Naive thymus-derived CD4-positive, alpha-beta T cell (primary cell): ENCODE results near the gene EEIG2. TPM values are rescaled to one million over a fixed set of nuclear protein-coding genes. Genes with fewer than 3 reads are reported as not detected.

Source experiments
- ATAC-seq: fragments of 150-1000 bp; cut with Tn5 transposase; 2 replicates; pipeline ENCODE4 v1.10.0; 2021; ENCODE audit warnings: mild to moderate bottlenecking, moderate library complexity
- CTCF ChIA-PET: fragments of 350-600 bp; sonication (Branson Sonifier 250); formaldehyde crosslinking; loops from one replicate; lab custom pipeline; 2021; ENCODE audit warnings: antibody characterized with exemption; lab: Charles Lee
- POLR2A ChIA-PET: fragments of 350-600 bp; sonication (Branson Sonifier 250); formaldehyde crosslinking; loops from one replicate; lab custom pipeline; 2021; ENCODE audit warnings: antibody characterized with exemption, inconsistent platforms; lab: Charles Lee
- DNase-seq, 9 donors: peaks; one replicate each; pipeline versions ENCODE4 v3.0.0 to v3.0.0-alpha.2; 2020 to 2022; ENCODE audit warnings: mixed read lengths in 1 of 9
- H3K27ac ChIP-seq: one replicate; pipeline ENCODE4 v1.7.0; 2013; ENCODE audit warnings: mild to moderate bottlenecking, low read depth, low read length, moderate library complexity
- H3K27me3 ChIP-seq, 2 donors: one replicate each; pipeline ENCODE4 v1.7.0; 2013; ENCODE audit warnings: low read length in 2 of 2, mild to moderate bottlenecking in 2 of 2, moderate library complexity in 2 of 2; ENCODE audit not compliant: control insufficient read depth in 2 of 2, insufficient read depth in 2 of 2
- H3K36me3 ChIP-seq, 3 experiments: 1 replicate in 2 of 3; 2 replicates in 1 of 3; pipeline ENCODE4 v1.7.0; 2013; ENCODE audit warnings: low read length in 3 of 3, mild to moderate bottlenecking in 3 of 3, moderate library complexity in 1 of 3; ENCODE audit not compliant: insufficient read depth in 3 of 3, control insufficient read depth in 2 of 3
- H3K4me1 ChIP-seq, 2 donors: one replicate each; pipeline ENCODE4 v1.7.0; 2013; ENCODE audit warnings: low read length in 2 of 2, mild to moderate bottlenecking in 2 of 2, moderate library complexity in 1 of 2; ENCODE audit not compliant: control insufficient read depth in 2 of 2, insufficient read depth in 2 of 2
- H3K4me3 ChIP-seq: 2 replicates; pipeline ENCODE4 v1.7.0; 2013; ENCODE audit warnings: mild to moderate bottlenecking, low read length
- H3K9me3 ChIP-seq, 3 experiments: 1 replicate in 2 of 3; 2 replicates in 1 of 3; pipeline ENCODE4 v1.7.0; 2013; ENCODE audit warnings: low read length in 3 of 3; ENCODE audit not compliant: control insufficient read depth in 2 of 3
- H3K27ac Mint-ChIP-seq, 9 donors: one replicate each; pipeline ENCODE4 v1.8.0; 2020 to 2022; ENCODE audit warnings: mixed read lengths in 9 of 9, mild to moderate bottlenecking in 8 of 9, moderate library complexity in 5 of 9, inconsistent platforms in 2 of 9
- H3K27me3 Mint-ChIP-seq, 5 donors: one replicate each; pipeline ENCODE4 v1.8.0; 2021 to 2022; ENCODE audit warnings: mixed read lengths in 5 of 5, mild to moderate bottlenecking in 1 of 5
- H3K36me3 Mint-ChIP-seq, 5 donors: one replicate each; pipeline ENCODE4 v1.8.0; 2020 to 2022; ENCODE audit warnings: mixed read lengths in 5 of 5, mild to moderate bottlenecking in 3 of 5, inconsistent platforms in 1 of 5
- H3K4me1 Mint-ChIP-seq, 7 donors: one replicate each; pipeline ENCODE4 v1.8.0; 2020 to 2022; ENCODE audit warnings: mixed read lengths in 7 of 7, mild to moderate bottlenecking in 3 of 7, inconsistent platforms in 1 of 7
- H3K4me3 Mint-ChIP-seq, 10 donors: one replicate each; pipeline ENCODE4 v1.8.0; 2020 to 2022; ENCODE audit warnings: mild to moderate bottlenecking in 10 of 10, mixed read lengths in 10 of 10, moderate library complexity in 6 of 10, inconsistent platforms in 2 of 10
- H3K9me3 Mint-ChIP-seq, 11 donors: one replicate each; pipeline ENCODE4 v1.8.0; 2020 to 2022; ENCODE audit warnings: mixed read lengths in 11 of 11, mild to moderate bottlenecking in 4 of 11, inconsistent platforms in 1 of 11, moderate library complexity in 1 of 11
- intact Hi-C, 2 donors: fragments of 100-400 bp; cut with micrococcal nuclease; formaldehyde crosslinking; loops; one replicate each; pipeline ENCODE4 v1.15.1; 2023
- polyA plus RNA-seq, 2 donors: library from polyadenylated mRNA; unstranded; fragments of 300-500 nt; fragmentation: Illumina TruSeq; gene quantifications; one replicate each; pipeline ENCODE4 v1.2.3, GENCODE V29; 2021
- total RNA-seq, 6 experiments: library from RNA in 5 of 6; stranded (reverse) in 5 of 6; gene quantifications; 1 replicate in 5 of 6; 2 replicates in 1 of 6; pipeline ENCODE4 v1.2.3 and lab custom pipeline; 2021 to 2026

The EEIG2 gene
- total and polyA plus RNA-seq, 7 experiments from 2014 or later = 0.72 to 15.9 (median 8.6) TPM

GRCh38 chr1:108575375-108575774, 15.5 kb downstream of the EEIG2 start:
- H3K36me3 Mint-ChIP-seq = peaks cover 3 to 16% (median 7%) of the 10 kb centered on the region in 5 donors
- H3K4me1 ChIP-seq = peaks cover 0 to 1% of the 10 kb centered on the region in 2 donors
- POLR2A ChIA-PET = no interaction called here
- H3K27ac ChIP-seq = no peak overlapping the region
- DNase-seq = no peak
- H3K27me3 ChIP-seq = no peaks in the 10 kb centered on the region
- CTCF ChIA-PET = no interaction called here
- no peaks in the 10 kb centered on the region for H3K36me3 ChIP-seq
- intact Hi-C loops = no loop called here
- no peak for ATAC-seq
- H3K4me3 Mint-ChIP-seq = no peak overlapping the region
- no peak overlapping the region for H3K27ac Mint-ChIP-seq
- no peak overlapping the region for H3K4me3 ChIP-seq
- H3K27me3 Mint-ChIP-seq = no peaks in the 10 kb centered on the region
- peaks cover 0 to under 1% (median 0%) of the 10 kb centered on the region in 3 experiments for H3K9me3 ChIP-seq
- H3K9me3 Mint-ChIP-seq = peaks cover 0 to 24% (median 8%) of the 10 kb centered on the region in 11 donors
- H3K4me1 Mint-ChIP-seq = peaks cover 0 to 2% (median 0%) of the 10 kb centered on the region in 7 donors

GRCh38 chr1:108583757-108584427, 24.0 kb downstream of the EEIG2 start:
- DNase-seq (no peak), ATAC-seq (no peak)
- H3K27ac Mint-ChIP-seq = no peak overlapping the region
- Histone ChIP-seq H3K9me3 (peaks cover 0 to 5% (median 0%) of the 10 kb centered on the region in 3 experiments), H3K27ac (no peak overlapping the region), H3K36me3 (no peaks in the 10 kb centered on the region), H3K27me3 (no peaks in the 10 kb centered on the region), H3K4me1 (no peaks in the 10 kb centered on the region), H3K4me3 (no peak overlapping the region)
- ChIA-PET POLR2A (no interaction called here), CTCF (no interaction called here)
- H3K4me3 Mint-ChIP-seq = no peak overlapping the region
- intact Hi-C loops = loop anchor here in 1 of 2 donors (5.0 kb wide), 1 partner anchor 33 kb away; no protein-coding TSS in a partner anchor
- no peaks in the 10 kb centered on the region for H3K27me3 Mint-ChIP-seq
- peaks cover 2 to 44% (median 27%) of the 10 kb centered on the region in 7 donors for H3K4me1 Mint-ChIP-seq
- H3K9me3 Mint-ChIP-seq = peaks cover 0 to 22% (median 7%) of the 10 kb centered on the region in 11 donors
- H3K36me3 Mint-ChIP-seq = peaks cover 3 to 18% (median 13%) of the 10 kb centered on the region in 5 donors

- ATAC-seq (no peak), DNase-seq (no peak)
- intact Hi-C loops = loop anchor here in 1 of 2 donors (5.0 kb wide), 1 partner anchor 33 kb away; no protein-coding TSS in a partner anchor
- peaks cover 0 to 21% (median 7%) of the 10 kb centered on the region in 11 donors for H3K9me3 Mint-ChIP-seq
- H3K4me1 ChIP-seq = no peaks in the 10 kb centered on the region
- CTCF ChIA-PET = no interaction called here
- H3K36me3 ChIP-seq = no peaks in the 10 kb centered on the region
- H3K4me3 Mint-ChIP-seq = no peak overlapping the region
- no peak overlapping the region for H3K4me3 ChIP-seq
- no peaks in the 10 kb centered on the region for H3K27me3 Mint-ChIP-seq
- H3K9me3 ChIP-seq = peaks cover 0 to 5% (median 0%) of the 10 kb centered on the region in 3 experiments
- H3K27ac Mint-ChIP-seq = no peak overlapping the region
- H3K27ac ChIP-seq = no peak overlapping the region
- H3K4me1 Mint-ChIP-seq = peaks cover 4 to 50% (median 33%) of the 10 kb centered on the region in 7 donors
- POLR2A ChIA-PET = no interaction called here
- peaks cover 3 to 18% (median 18%) of the 10 kb centered on the region in 5 donors for H3K36me3 Mint-ChIP-seq
- H3K27me3 ChIP-seq = no peaks in the 10 kb centered on the region
Observed at GRCh38 chr1:108584428-108584856, 24.5 kb downstream of the EEIG2 start.

- Histone ChIP-seq H3K36me3 (no peaks in the 10 kb centered on the region), H3K9me3 (peaks cover 0 to 5% (median 0%) of the 10 kb centered on the region in 3 experiments), H3K27me3 (no peaks in the 10 kb centered on the region), H3K4me1 (peaks cover 0 to 5% of the 10 kb centered on the region in 2 donors), H3K27ac (no peak overlapping the region), H3K4me3 (no peak overlapping the region)
- peaks cover 0 to 12% (median 4%) of the 10 kb centered on the region in 11 donors for H3K9me3 Mint-ChIP-seq
- no peaks in the 10 kb centered on the region for H3K27me3 Mint-ChIP-seq
- intact Hi-C loops = no loop called here
- H3K27ac Mint-ChIP-seq = peak overlapping the region in 2 of 9 donors; percentile 12 to 16
- H3K36me3 Mint-ChIP-seq = peaks cover 0 to 19% (median 13%) of the 10 kb centered on the region in 5 donors
- H3K4me1 Mint-ChIP-seq = peaks cover 6 to 58% (median 40%) of the 10 kb centered on the region in 7 donors
- H3K4me3 Mint-ChIP-seq = no peak overlapping the region
- CTCF ChIA-PET = no interaction called here
- DNase-seq (no peak), ATAC-seq (no peak)
- POLR2A ChIA-PET = no interaction called here
Observed at GRCh38 chr1:108585313-108585712, 25.4 kb downstream of the EEIG2 start.

- intact Hi-C loops = loop anchor here in 1 of 2 donors (2.0 kb wide), 1 partner anchor 18 kb away; no protein-coding TSS in a partner anchor
- Histone ChIP-seq H3K27me3 (no peaks in the 10 kb centered on the region), H3K27ac (no peak overlapping the region), H3K9me3 (no peaks in the 10 kb centered on the region), H3K36me3 (no peaks in the 10 kb centered on the region), H3K4me1 (peaks cover 0 to 22% of the 10 kb centered on the region in 2 donors), H3K4me3 (no peak overlapping the region)
- ATAC-seq (peak; percentile 2), DNase-seq (no peak)
- H3K9me3 Mint-ChIP-seq = peaks cover 0 to 2% (median 0%) of the 10 kb centered on the region in 11 donors
- POLR2A ChIA-PET = no interaction called here
- H3K27me3 Mint-ChIP-seq = no peaks in the 10 kb centered on the region
- no peak overlapping the region for H3K4me3 Mint-ChIP-seq
- CTCF ChIA-PET = no interaction called here
- peaks cover 19 to 54% (median 44%) of the 10 kb centered on the region in 7 donors for H3K4me1 Mint-ChIP-seq
- peaks cover 0 to 16% (median 9%) of the 10 kb centered on the region in 5 donors for H3K36me3 Mint-ChIP-seq
- H3K27ac Mint-ChIP-seq = peak overlapping the region in 3 of 9 donors; percentile 28 to 63 (median 40)
Observed at GRCh38 chr1:108590441-108590840, 30.5 kb downstream of the EEIG2 start.

GRCh38 chr1:108590957-108591356, 31.1 kb downstream of the EEIG2 start:
- Histone ChIP-seq H3K4me3 (no peak overlapping the region), H3K27ac (no peak overlapping the region), H3K4me1 (peaks cover 0 to 22% of the 10 kb centered on the region in 2 donors), H3K27me3 (no peaks in the 10 kb centered on the region), H3K36me3 (no peaks in the 10 kb centered on the region), H3K9me3 (no peaks in the 10 kb centered on the region)
- H3K36me3 Mint-ChIP-seq = peaks cover 0 to 16% (median 9%) of the 10 kb centered on the region in 5 donors
- H3K27me3 Mint-ChIP-seq = no peaks in the 10 kb centered on the region
- peaks cover 19 to 49% (median 45%) of the 10 kb centered on the region in 7 donors for H3K4me1 Mint-ChIP-seq
- H3K9me3 Mint-ChIP-seq = peaks cover 0 to 2% (median 0%) of the 10 kb centered on the region in 11 donors
- intact Hi-C loops = loop anchor here (1.0 to 2.0 kb wide), 3 partner anchors 18 to 55 kb away; no protein-coding TSS in a partner anchor
- DNase-seq = peak in 7 of 9 donors; percentile 4 to 55 (median 43)
- CTCF ChIA-PET = no interaction called here
- H3K27ac Mint-ChIP-seq = peak overlapping the region in 2 of 9 donors; percentile 28 to 63
- H3K4me3 Mint-ChIP-seq = no peak overlapping the region
- ATAC-seq = peak; percentile 87
- POLR2A ChIA-PET = no interaction called here
